WERI-Rb-1 (cell line): Measurements from ENCODE around the gene PRKCE.

Source experiments
- DNase-seq: peaks from one replicate; pipeline ENCODE4 v3.0.0-alpha.2; 2020
- H3K27ac ChIP-seq: fragments of 250-450 bp; sonication (Bioruptor Pico); 2 replicates; pipeline ENCODE4 v1.5.1; 2020; ENCODE audit warnings: mild to moderate bottlenecking, moderate library complexity
- H3K27me3 ChIP-seq: fragments of 250-450 bp; sonication (Bioruptor Pico); 2 replicates; pipeline ENCODE4 v1.5.1; 2021; ENCODE audit warnings: mild to moderate bottlenecking, low read depth, moderate library complexity; ENCODE audit not compliant: insufficient read depth, severe bottlenecking
- H3K36me3 ChIP-seq: fragments of 250-450 bp; sonication (Bioruptor Pico); 2 replicates; pipeline ENCODE4 v1.5.1; 2020; ENCODE audit warnings: mild to moderate bottlenecking, moderate library complexity
- H3K4me3 ChIP-seq: 2 replicates; pipeline ENCODE4 v1.5.1; 2011; ENCODE audit warnings: low read depth, mild to moderate bottlenecking, control low read depth, low read length
- H3K9me3 ChIP-seq: fragments of 250-450 bp; sonication (Bioruptor Pico); 2 replicates; pipeline ENCODE4 v1.5.1; 2021; ENCODE audit warnings: mild to moderate bottlenecking, moderate library complexity; ENCODE audit not compliant: severe bottlenecking
- CTCF ChIP-seq: IDR thresholded peaks from 2 replicates; pipeline ENCODE4 v1.5.1; 2011; ENCODE audit warnings: low read depth, mild to moderate bottlenecking, control low read depth, inconsistent platforms, low read length

Gene PRKCE

DNA sequence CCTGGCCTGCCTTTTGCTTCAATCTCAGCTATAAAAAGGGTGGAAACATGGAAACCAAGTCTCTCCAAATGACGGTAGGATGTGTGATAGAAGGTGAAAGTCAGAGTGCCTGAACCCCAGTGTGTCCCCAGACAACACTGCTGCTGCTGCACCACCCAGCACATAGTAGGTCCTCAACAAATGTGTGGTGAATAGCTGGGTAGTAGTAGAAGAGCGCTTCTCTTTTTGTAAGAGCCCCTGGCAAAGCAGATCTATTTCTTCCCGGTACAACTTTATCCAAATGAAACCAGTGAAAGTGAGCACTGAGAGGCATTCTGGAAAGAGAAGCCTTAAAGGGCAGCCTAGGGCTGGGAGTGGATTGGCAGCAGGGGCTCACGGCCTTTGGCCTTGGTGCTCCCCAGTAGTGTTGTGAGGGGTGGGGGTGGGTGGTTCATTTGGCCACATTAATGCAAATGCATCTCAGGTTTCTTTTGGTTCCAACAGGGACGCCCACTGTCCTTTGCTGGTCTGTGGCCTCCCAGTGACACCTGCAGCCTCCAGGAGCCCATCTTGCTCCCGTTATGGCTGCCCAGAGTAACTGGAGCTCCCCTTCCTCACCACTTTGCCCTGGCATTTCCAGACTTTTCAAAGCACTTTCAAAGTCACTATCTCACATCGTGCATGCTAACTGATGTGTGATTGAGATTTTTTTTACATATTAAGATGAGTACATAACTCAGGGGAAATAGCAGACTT lies 341.4 kb downstream of the PRKCE start:
- Histone ChIP-seq H3K27ac (no peak overlapping the region), H3K27me3 (no peaks in the 10 kb centered on the region), H3K36me3 (no peaks in the 10 kb centered on the region), H3K9me3 (no peaks in the 10 kb centered on the region), H3K4me3 (no peak overlapping the region)
- TF ChIP-seq CTCF = no peak
- no peak for DNase-seq

- Histone ChIP-seq H3K4me3 (no peak overlapping the region), H3K36me3 (no peaks in the 10 kb centered on the region), H3K9me3 (no peaks in the 10 kb centered on the region), H3K27ac (no peak overlapping the region), H3K27me3 (no peaks in the 10 kb centered on the region)
- peak; percentile 85 for TF ChIP-seq CTCF
- DNase-seq = peak; percentile 70
Observed at GRCh38 chr2:45993476-45993991, 342.1 kb downstream of the PRKCE start.

DNA sequence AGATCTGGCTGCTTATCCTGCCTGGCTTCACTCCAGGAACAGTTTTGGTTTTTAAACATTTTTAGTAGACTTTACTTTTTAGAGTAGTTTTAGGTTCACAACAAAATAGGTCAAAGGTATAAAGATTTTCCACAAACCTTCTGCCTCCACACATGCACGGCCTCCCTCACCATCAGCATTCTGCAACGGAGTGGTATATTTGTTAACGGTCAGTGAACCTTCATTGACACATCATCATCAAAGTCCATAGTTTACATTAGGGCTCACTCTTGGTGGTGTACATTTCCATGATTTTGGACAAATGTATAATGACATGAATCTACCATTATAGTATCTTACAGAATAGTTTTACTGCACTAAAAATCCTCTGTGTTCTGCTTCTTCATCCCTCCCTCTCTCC lies 342.6 kb downstream of the PRKCE start:
- Histone ChIP-seq H3K27ac (no peak overlapping the region), H3K4me3 (no peak overlapping the region), H3K9me3 (no peaks in the 10 kb centered on the region), H3K36me3 (no peaks in the 10 kb centered on the region), H3K27me3 (no peaks in the 10 kb centered on the region)
- DNase-seq = no peak
- TF ChIP-seq CTCF = no peak

- no peak for TF ChIP-seq CTCF
- Histone ChIP-seq H3K36me3 (no peaks in the 10 kb centered on the region), H3K4me3 (no peak overlapping the region), H3K9me3 (no peaks in the 10 kb centered on the region), H3K27me3 (no peaks in the 10 kb centered on the region), H3K27ac (no peak overlapping the region)
- DNase-seq = no peak
Observed at GRCh38 chr2:46000660-46001059, 349.2 kb downstream of the PRKCE start.

- no peaks in the 10 kb centered on the region for H3K9me3 ChIP-seq
- no peaks in the 10 kb centered on the region for H3K36me3 ChIP-seq
- H3K27ac ChIP-seq = no peak overlapping the region
- no peak overlapping the region for H3K4me3 ChIP-seq
- DNase-seq = no peak
- no peaks in the 10 kb centered on the region for H3K27me3 ChIP-seq
- no peak for TF ChIP-seq CTCF
Observed at GRCh38 chr2:46001290-46001689, 349.8 kb downstream of the PRKCE start.
